WTC11 (cell line): Measurements from ENCODE around the gene CD68. TPM values are rescaled to one million over a fixed set of nuclear protein-coding genes. Genes with fewer than 3 reads are reported as not detected.
"Not testable (repeated sequence)": the region's sequence is repeated elsewhere in the genome, so short reads cannot be mapped to it uniquely, and the experiment has no call there.

Experiments
- ATAC-seq: fragments of 200-7000 bp; cut with Tn5 transposase; 2 replicates; pipeline ENCODE4 v1.10.0; 2021; ENCODE audit warnings: mild to moderate bottlenecking, moderate library complexity
- CTCF ChIA-PET: fragments of 300-600 bp; sonication (Branson Sonifier 250); formaldehyde crosslinking; loops from one replicate; lab custom pipeline; 2021; ENCODE audit warnings: antibody characterized with exemption; lab: Charles Lee
- POLR2A ChIA-PET: fragments of 350-600 bp; sonication (Branson Sonifier 250); formaldehyde crosslinking; loops from one replicate; lab custom pipeline; 2021; ENCODE audit warnings: antibody characterized with exemption; lab: Charles Lee
- DNase-seq: peaks from one replicate; pipeline ENCODE4 v3.0.0; 2021; ENCODE audit warnings: low spot score
- H3K27ac Mint-ChIP-seq: 2 replicates; pipeline ENCODE4 v1.8.0; 2021; ENCODE audit warnings: mixed read lengths
- H3K27me3 Mint-ChIP-seq: 2 replicates; pipeline ENCODE4 v1.8.0; 2021; ENCODE audit warnings: low read depth, mild to moderate bottlenecking, moderate library complexity, mixed read lengths
- H3K36me3 Mint-ChIP-seq: 2 replicates; pipeline ENCODE4 v1.8.0; 2021; ENCODE audit warnings: mixed read lengths
- H3K4me1 Mint-ChIP-seq: 2 replicates; pipeline ENCODE4 v1.8.0; 2022; ENCODE audit warnings: mixed read lengths
- H3K4me3 Mint-ChIP-seq: 2 replicates; pipeline ENCODE4 v1.8.0; 2021; ENCODE audit warnings: mild to moderate bottlenecking, moderate library complexity, mixed read lengths
- H3K9me3 Mint-ChIP-seq: 2 replicates; pipeline ENCODE4 v1.8.0; 2021; ENCODE audit warnings: mixed read lengths
- ARID4B ChIP-seq: sonication (generic); formaldehyde crosslinking; IDR thresholded peaks from 2 replicates; pipeline ENCODE4 v1.8.0; 2023; ENCODE audit warnings: missing genetic modification reagents, mild to moderate bottlenecking, borderline replicate concordance
- CBFB ChIP-seq: sonication (generic); formaldehyde crosslinking; IDR thresholded peaks from 2 replicates; pipeline ENCODE4 v1.8.1; 2022; ENCODE audit warnings: mild to moderate bottlenecking, low read depth, missing genetic modification reagents
- E2F5 ChIP-seq: sonication (generic); formaldehyde crosslinking; IDR thresholded peaks from 2 replicates; pipeline ENCODE4 v1.8.1; 2022; ENCODE audit warnings: mild to moderate bottlenecking, moderate library complexity, missing genetic modification reagents
- FOXK1 ChIP-seq: sonication (generic); formaldehyde crosslinking; IDR thresholded peaks from 2 replicates; pipeline ENCODE4 v1.8.0; 2022; ENCODE audit warnings: mild to moderate bottlenecking, moderate library complexity, missing genetic modification reagents
- GABPB1 ChIP-seq: sonication (generic); formaldehyde crosslinking; IDR thresholded peaks from 2 replicates; pipeline ENCODE4 v1.8.1; 2023; ENCODE audit warnings: mild to moderate bottlenecking, missing genetic modification reagents
- MAX ChIP-seq: sonication (generic); formaldehyde crosslinking; IDR thresholded peaks from 2 replicates; pipeline ENCODE4 v1.8.0; 2022; ENCODE audit warnings: mild to moderate bottlenecking, missing genetic modification reagents
- NFE2L1 ChIP-seq: sonication (generic); formaldehyde crosslinking; IDR thresholded peaks from 2 replicates; pipeline ENCODE4 v1.8.1; 2023; ENCODE audit warnings: missing genetic modification reagents
- SMAD3 ChIP-seq: sonication (generic); formaldehyde crosslinking; IDR thresholded peaks from 2 replicates; pipeline ENCODE4 v1.8.0; 2022; ENCODE audit warnings: missing genetic modification reagents, mild to moderate bottlenecking, borderline replicate concordance
- TEAD1 ChIP-seq: sonication (generic); formaldehyde crosslinking; IDR thresholded peaks from 2 replicates; pipeline ENCODE4 v1.8.0; 2022; ENCODE audit warnings: mild to moderate bottlenecking, missing genetic modification reagents
- TP53 ChIP-seq: sonication (generic); formaldehyde crosslinking; IDR thresholded peaks from 2 replicates; pipeline ENCODE4 v1.8.1; 2023; ENCODE audit warnings: mild to moderate bottlenecking, missing genetic modification reagents
- USF1 ChIP-seq: sonication (generic); formaldehyde crosslinking; IDR thresholded peaks from 2 replicates; pipeline ENCODE4 v1.8.0; 2022; ENCODE audit warnings: mild to moderate bottlenecking, missing genetic modification reagents
- ZBTB21 ChIP-seq: sonication (generic); formaldehyde crosslinking; IDR thresholded peaks from 2 replicates; pipeline ENCODE4 v1.8.1; 2023; ENCODE audit warnings: mild to moderate bottlenecking, missing genetic modification reagents, borderline replicate concordance
- ZBTB43 ChIP-seq: sonication (generic); formaldehyde crosslinking; IDR thresholded peaks from 2 replicates; pipeline ENCODE4 v1.8.1; 2023; ENCODE audit warnings: mild to moderate bottlenecking, missing genetic modification reagents
- ZNF219 ChIP-seq: sonication (generic); formaldehyde crosslinking; IDR thresholded peaks from 2 replicates; pipeline ENCODE4 v1.8.0; 2023; ENCODE audit warnings: missing genetic modification reagents, mild to moderate bottlenecking, borderline replicate concordance
- ZNF512 ChIP-seq: sonication (generic); formaldehyde crosslinking; IDR thresholded peaks from 2 replicates; pipeline ENCODE4 v1.8.1; 2022; ENCODE audit warnings: missing genetic modification reagents, borderline replicate concordance
- total RNA-seq: library from RNA; stranded (reverse); gene quantifications from 3 replicates; pipeline ENCODE4 v1.2.3, GENCODE V29; 2021

Gene CD68
- total RNA-seq, 1 experiment from 2014 or later, result 0.72 TPM

GRCh38 chr17:7623661-7624060, 44.2 kb downstream of the CD68 start:
- Mint-ChIP-seq H3K9me3 (no peaks in the 10 kb centered on the region), H3K36me3 (peaks cover 4% of the 10 kb centered on the region), H3K27ac (no peak overlapping the region), H3K4me1 (peaks cover 9% of the 10 kb centered on the region), H3K4me3 (no peak overlapping the region)
- ChIA-PET CTCF (interaction anchor here (0.6 to 1.6 kb wide), 4 partner anchors 9 to 64 kb away, joined by 3 to 5 read pairs (median 4); no protein-coding TSS in a partner anchor), POLR2A (interaction anchor here (0.6 kb wide), 1 partner anchor 54 kb away, joined by 6 read pairs; no protein-coding TSS in a partner anchor)
- TF ChIP-seq ARID4B (CRISPR knock-in tag), result no peak
- no peak for TF ChIP-seq MAX
- TF ChIP-seq ZBTB21 (CRISPR knock-in tag), result no peak
- no peak for TF ChIP-seq NFE2L1 (CRISPR knock-in tag)
- no peak for TF ChIP-seq GABPB1 (CRISPR knock-in tag)
- TF ChIP-seq, all 79 proteins: peak for 0
- no peaks in the 10 kb centered on the region for H3K27me3 Mint-ChIP-seq
- DNase-seq, result no peak
- no peak for ATAC-seq

GRCh38 chr17:7625749-7626148, 46.3 kb downstream of the CD68 start:
- H3K36me3 Mint-ChIP-seq, DNase-seq, H3K9me3 Mint-ChIP-seq, H3K27ac Mint-ChIP-seq, H3K27me3 Mint-ChIP-seq, ATAC-seq, POLR2A ChIA-PET, H3K4me1 Mint-ChIP-seq: not testable (repeated sequence)
- CTCF ChIA-PET, result interaction anchor here (0.5 to 3.0 kb wide), 3 partner anchors 10 to 48 kb away, joined by 4 to 29 read pairs (median 8); partner anchors contain the start of gene SOX15
- peak overlapping the region; percentile 85; the same call in 1 of the 2 replicates for H3K4me3 Mint-ChIP-seq

- ChIA-PET CTCF (interaction anchor here (2.1 to 3.0 kb wide), 6 partner anchors 10 to 61 kb away, joined by 8 to 41 read pairs (median 28); partner anchors contain the start of genes FXR2, SOX15, TP53 and WRAP53), POLR2A (interaction anchor here (1.0 to 3.1 kb wide), 3 partner anchors 30 to 147 kb away, joined by 3 to 40 read pairs (median 20); partner anchors contain the start of genes TP53 and WRAP53)
These were observed 46.9 kb downstream of the CD68 start for GRCh38 chr17:7626307-7626706.

More at GRCh38 chr17:7626307-7626706, 46.9 kb downstream of the CD68 start:
- H3K36me3 Mint-ChIP-seq, result peaks cover 4% of the 10 kb centered on the region
- ATAC-seq, result no peak
- no peaks in the 10 kb centered on the region for H3K9me3 Mint-ChIP-seq
- H3K27ac Mint-ChIP-seq, result no peak overlapping the region
- H3K4me1 Mint-ChIP-seq, result peaks cover 9% of the 10 kb centered on the region
- TF ChIP-seq USF1 (CRISPR knock-in tag), result no peak
- TF ChIP-seq FOXK1, result no peak
- no peak for TF ChIP-seq E2F5 (CRISPR knock-in tag)
- no peak for TF ChIP-seq ZNF219 (CRISPR knock-in tag)
- TF ChIP-seq ZBTB43 (CRISPR knock-in tag), result no peak
- TF ChIP-seq ZNF512 (CRISPR knock-in tag), result no peak
- TF ChIP-seq CBFB (CRISPR knock-in tag), result no peak
- no peak for TF ChIP-seq TP53 (CRISPR knock-in tag)
- no peak for TF ChIP-seq TEAD1 (CRISPR knock-in tag)
- no peak for TF ChIP-seq SMAD3
- TF ChIP-seq, all 79 proteins: peak for 0
- Mint-ChIP-seq H3K4me3 (peak overlapping the region; percentile 85), H3K27me3 (no peaks in the 10 kb centered on the region)
- no peak for DNase-seq
